HFFc6 (cell line): Measurements from ENCODE around the gene INSIG1. TPM values are rescaled to one million over a fixed set of nuclear protein-coding genes. Genes with fewer than 3 reads are reported as not detected.

Source experiments
- DNase-seq: peaks from one replicate; pipeline ENCODE4 v3.0.0-alpha.2; 2018
- H3K27ac Mint-ChIP-seq: 2 replicates; pipeline ENCODE4 v1.8.0; 2020; ENCODE audit warnings: mild to moderate bottlenecking, mixed read lengths
- H3K27me3 Mint-ChIP-seq: 2 replicates; pipeline ENCODE4 v1.8.0; 2021; ENCODE audit warnings: mild to moderate bottlenecking, moderate library complexity, mixed read lengths; ENCODE audit not compliant: insufficient read depth
- H3K36me3 Mint-ChIP-seq: 2 replicates; pipeline ENCODE4 v1.8.0; 2021; ENCODE audit warnings: low read depth, mixed read lengths
- H3K4me1 Mint-ChIP-seq: 2 replicates; pipeline ENCODE4 v1.8.0; 2020; ENCODE audit warnings: low read depth, mixed read lengths
- H3K4me3 Mint-ChIP-seq: 2 replicates; pipeline ENCODE4 v1.8.0; 2020; ENCODE audit warnings: mild to moderate bottlenecking, moderate library complexity, mixed read lengths
- H3K9me3 Mint-ChIP-seq: 2 replicates; pipeline ENCODE4 v1.8.0; 2020; ENCODE audit warnings: mild to moderate bottlenecking, mixed read lengths
- total RNA-seq, 6 experiments: library from RNA; stranded (reverse); fragmentation: NEBNext Ultra II Directional; extraction: Animal tissue kit (Norgen Biotek cat#: 25700); gene quantifications; 2 replicates in 1 of 6; 3 replicates in 5 of 6; pipeline ENCODE4 v1.2.3, GENCODE V29; 2021
- TF ChIP-seq, protein P1 (sequence below): fragments of 200-600 bp; sonication (generic); IDR thresholded peaks from 2 replicates; pipeline ENCODE4 v1.5.0; 2021; ENCODE audit warnings: antibody characterized with exemption, mild to moderate bottlenecking

Gene INSIG1
- total RNA-seq, 6 experiments from 2014 or later = 7.1 to 11.0 (median 9.9) TPM

DNA sequence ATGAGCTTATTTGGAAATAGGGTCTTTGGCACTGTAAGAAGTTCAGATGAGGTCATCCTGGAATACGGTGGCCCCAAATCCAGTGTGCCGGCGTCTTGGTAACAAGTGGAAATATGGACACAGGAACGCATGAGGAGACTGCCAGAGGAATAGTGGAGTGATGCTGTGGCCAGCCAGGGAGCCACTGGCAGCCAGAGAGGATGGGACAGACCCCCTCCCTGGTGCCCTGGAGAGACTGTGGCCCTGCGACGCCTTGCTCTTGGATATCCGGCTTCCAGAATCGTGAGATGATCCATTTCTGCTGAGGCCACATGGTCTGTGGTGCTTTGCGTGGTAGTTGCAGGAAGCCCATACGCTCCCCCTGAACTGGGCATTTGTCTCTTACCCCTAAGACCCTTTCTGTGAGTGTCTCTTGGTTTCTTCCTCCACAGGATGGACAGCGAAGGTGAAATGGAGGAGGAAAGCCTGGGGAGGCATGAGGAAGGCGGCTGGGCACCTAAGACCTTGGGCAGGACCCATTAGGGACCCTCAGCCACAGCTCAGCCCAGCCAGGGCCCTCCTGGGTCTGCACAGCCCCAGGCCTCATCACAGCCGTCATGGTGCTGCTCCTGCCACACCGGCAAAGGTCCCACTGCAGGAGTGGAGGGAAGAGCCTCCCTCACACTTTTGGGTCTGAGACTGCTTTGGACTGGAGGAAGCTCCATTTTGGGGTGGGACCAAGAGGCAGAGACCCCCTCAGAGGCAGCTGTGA is 53.6 kb downstream of the INSIG1 start:
- Mint-ChIP-seq H3K4me3 (no peak overlapping the region), H3K27ac (no peak overlapping the region), H3K9me3 (no peaks in the 10 kb centered on the region), H3K27me3 (peaks cover 10% of the 10 kb centered on the region), H3K4me1 (no peaks in the 10 kb centered on the region), H3K36me3 (no peaks in the 10 kb centered on the region)
- DNase-seq = no peak
- TF ChIP-seq, protein P1, sequence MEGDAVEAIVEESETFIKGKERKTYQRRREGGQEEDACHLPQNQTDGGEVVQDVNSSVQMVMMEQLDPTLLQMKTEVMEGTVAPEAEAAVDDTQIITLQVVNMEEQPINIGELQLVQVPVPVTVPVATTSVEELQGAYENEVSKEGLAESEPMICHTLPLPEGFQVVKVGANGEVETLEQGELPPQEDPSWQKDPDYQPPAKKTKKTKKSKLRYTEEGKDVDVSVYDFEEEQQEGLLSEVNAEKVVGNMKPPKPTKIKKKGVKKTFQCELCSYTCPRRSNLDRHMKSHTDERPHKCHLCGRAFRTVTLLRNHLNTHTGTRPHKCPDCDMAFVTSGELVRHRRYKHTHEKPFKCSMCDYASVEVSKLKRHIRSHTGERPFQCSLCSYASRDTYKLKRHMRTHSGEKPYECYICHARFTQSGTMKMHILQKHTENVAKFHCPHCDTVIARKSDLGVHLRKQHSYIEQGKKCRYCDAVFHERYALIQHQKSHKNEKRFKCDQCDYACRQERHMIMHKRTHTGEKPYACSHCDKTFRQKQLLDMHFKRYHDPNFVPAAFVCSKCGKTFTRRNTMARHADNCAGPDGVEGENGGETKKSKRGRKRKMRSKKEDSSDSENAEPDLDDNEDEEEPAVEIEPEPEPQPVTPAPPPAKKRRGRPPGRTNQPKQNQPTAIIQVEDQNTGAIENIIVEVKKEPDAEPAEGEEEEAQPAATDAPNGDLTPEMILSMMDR = no peak

DNA sequence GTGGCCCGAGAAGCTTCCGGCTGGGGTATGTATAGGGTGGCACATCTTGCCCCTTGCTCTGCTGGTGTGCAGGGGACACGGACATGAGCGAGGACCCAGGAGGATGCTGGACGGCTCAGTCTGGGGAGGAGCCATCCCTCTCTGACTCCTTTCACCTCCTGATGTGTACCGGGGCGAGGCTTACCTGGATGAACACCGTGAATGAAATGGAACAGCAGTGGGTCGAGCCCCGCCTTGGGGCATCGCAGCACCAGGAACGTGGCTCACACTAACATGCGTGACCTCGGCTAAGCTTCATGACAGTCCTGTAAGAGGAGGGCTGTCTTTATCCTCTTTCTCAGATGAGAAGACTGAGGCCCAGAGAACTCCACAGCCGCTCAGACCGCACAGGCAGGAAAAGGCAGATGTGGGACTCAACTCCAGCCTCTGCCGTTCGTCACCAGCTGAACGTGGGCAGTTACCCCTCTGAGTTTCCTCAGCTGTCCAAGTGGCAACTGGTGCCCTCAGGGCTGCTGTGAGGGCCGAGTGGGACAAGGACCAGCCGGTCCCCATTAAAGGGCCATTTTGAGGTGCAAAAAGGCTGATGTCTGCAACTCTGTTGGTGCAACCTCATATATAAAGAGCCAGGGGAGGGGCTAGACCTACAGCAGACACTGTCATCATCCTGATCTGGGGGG is 54.5 kb downstream of the INSIG1 start:
- no peak overlapping the region for H3K4me3 Mint-ChIP-seq
- TF ChIP-seq, protein P1 = no peak
- no peak overlapping the region for H3K27ac Mint-ChIP-seq
- H3K36me3 Mint-ChIP-seq = no peaks in the 10 kb centered on the region
- H3K9me3 Mint-ChIP-seq = no peaks in the 10 kb centered on the region
- peaks cover 10% of the 10 kb centered on the region for H3K27me3 Mint-ChIP-seq
- H3K4me1 Mint-ChIP-seq = peaks cover 6% of the 10 kb centered on the region
- DNase-seq = no peak

DNA sequence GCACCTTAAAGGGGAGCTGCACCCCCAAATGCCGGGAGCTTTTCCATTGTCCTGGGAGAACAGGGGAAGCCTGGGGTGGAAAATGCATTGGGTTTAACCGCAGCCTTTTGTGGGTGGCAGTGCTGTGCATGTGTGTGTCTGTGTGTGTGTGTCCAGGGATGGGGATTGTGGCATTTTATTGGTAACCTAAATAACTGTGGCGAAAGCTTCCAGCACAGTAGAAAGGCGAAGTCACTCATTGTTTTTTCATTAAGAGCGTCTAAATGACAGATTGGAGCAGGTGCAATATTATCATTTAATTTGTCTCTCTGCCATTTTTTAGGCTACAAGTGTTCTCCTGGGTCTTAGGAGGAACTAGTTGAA is 55.1 kb downstream of the INSIG1 start:
- H3K36me3 Mint-ChIP-seq = no peaks in the 10 kb centered on the region
- no peak overlapping the region for H3K4me3 Mint-ChIP-seq
- TF ChIP-seq, protein P1 = no peak
- H3K9me3 Mint-ChIP-seq = no peaks in the 10 kb centered on the region
- no peak for DNase-seq
- peaks cover 11% of the 10 kb centered on the region for H3K4me1 Mint-ChIP-seq
- H3K27ac Mint-ChIP-seq = no peak overlapping the region
- H3K27me3 Mint-ChIP-seq = peaks cover 10% of the 10 kb centered on the region

DNA sequence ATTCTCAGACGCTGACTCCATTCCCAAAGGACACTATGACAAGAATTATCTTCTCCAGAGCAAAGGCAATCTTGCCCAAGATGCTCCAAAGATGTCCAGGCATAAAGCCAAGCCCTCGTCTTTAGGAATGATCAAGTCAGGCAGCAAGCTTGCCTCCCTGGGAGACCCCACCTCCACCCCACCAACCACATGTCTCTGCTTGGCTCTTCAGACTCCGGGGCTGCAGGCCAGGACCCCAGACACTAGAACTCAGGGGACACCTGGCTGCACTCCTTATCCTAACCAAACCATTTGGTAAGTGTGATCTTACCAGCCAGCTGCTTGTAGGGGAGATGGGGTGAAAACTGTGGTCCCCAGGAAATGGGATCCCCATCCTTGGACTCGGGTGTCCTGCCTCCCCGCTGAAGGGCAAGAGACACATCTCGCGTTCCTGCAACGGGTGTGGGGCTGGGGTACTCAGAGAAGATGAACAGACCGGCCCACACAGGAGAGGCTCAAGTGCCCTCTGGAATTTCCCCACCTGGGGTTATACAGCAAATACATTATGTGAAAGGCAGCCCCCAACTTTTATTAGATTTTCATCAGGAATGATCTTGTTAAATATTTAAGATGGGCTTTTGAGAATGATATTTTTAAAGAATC is 55.7 kb downstream of the INSIG1 start:
- H3K4me1 Mint-ChIP-seq = peaks cover 15% of the 10 kb centered on the region
- H3K4me3 Mint-ChIP-seq = no peak overlapping the region
- H3K27ac Mint-ChIP-seq = no peak overlapping the region
- no peak for DNase-seq
- TF ChIP-seq, protein P1 = no peak
- H3K9me3 Mint-ChIP-seq = no peaks in the 10 kb centered on the region
- H3K36me3 Mint-ChIP-seq = no peaks in the 10 kb centered on the region
- peaks cover 13% of the 10 kb centered on the region for H3K27me3 Mint-ChIP-seq

DNA sequence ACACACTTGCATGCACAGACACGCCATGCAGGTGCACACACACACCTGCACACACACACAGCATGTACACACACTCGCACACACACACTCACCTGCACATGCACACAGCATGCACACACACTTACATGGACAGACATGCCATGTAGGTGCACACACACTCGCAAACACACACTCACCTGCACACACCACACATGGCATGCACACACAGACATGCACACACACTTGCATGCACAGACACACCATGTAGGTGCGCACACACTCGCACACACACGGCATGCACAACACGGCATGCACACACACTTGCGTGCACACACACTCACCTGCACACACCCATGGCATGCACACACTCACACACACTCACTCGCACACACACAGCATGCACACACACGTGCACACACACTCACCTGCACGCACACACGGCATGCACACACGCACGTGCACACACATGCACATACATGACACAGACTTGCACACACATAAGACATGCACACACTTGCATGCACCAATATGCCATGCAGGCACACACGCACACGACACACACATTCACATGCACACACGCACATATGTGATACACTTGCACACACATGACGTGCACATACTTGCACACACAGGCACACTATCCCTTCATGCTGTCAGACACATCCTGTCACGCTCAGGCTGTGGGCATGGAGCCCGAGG is 56.8 kb downstream of the INSIG1 start:
- no peak overlapping the region for H3K27ac Mint-ChIP-seq
- no peaks in the 10 kb centered on the region for H3K9me3 Mint-ChIP-seq
- no peaks in the 10 kb centered on the region for H3K36me3 Mint-ChIP-seq
- peaks cover 16% of the 10 kb centered on the region for H3K27me3 Mint-ChIP-seq
- H3K4me3 Mint-ChIP-seq = no peak overlapping the region
- no peak for DNase-seq
- H3K4me1 Mint-ChIP-seq = peaks cover 15% of the 10 kb centered on the region
- TF ChIP-seq, protein P1 = no peak
